Measurements from ENCODE around the gene METTL8.

- TF ChIP-seq CTCF (IDR thresholded peaks at IDR 0.05) (no peak), POLR2AphosphoS5 (IDR thresholded peaks at IDR 0.05; ENCODE audit: low read depth, low read length) (no peak), REST (IDR thresholded peaks at IDR 0.05; ENCODE audit: insufficient read depth in 1 of 2, low read depth in 2 of 2, low read length in 1 of 2) (no peak)
Observed at GRCh38 chr2:171387052-171387451, 46.7 kb downstream of the METTL8 start.
